IPS-15b (cell line): ENCODE data around the gene GALNT13.

Experiments
- H3K27me3 ChIP-seq: one replicate; pipeline ENCODE4 v1.6.1; 2013; ENCODE audit warnings: low read length; ENCODE audit not compliant: control insufficient read depth, insufficient read depth
- H3K36me3 ChIP-seq: one replicate; pipeline ENCODE4 v1.6.1; 2013; ENCODE audit warnings: low read length; ENCODE audit not compliant: control insufficient read depth, insufficient read depth
- H3K4me1 ChIP-seq: one replicate; pipeline ENCODE4 v1.6.1; 2013; ENCODE audit warnings: mild to moderate bottlenecking, low read length; ENCODE audit not compliant: control insufficient read depth, insufficient read depth
- H3K4me3 ChIP-seq: one replicate; pipeline ENCODE4 v1.5.1; 2013; ENCODE audit warnings: low read depth, low read length
- H3K9ac ChIP-seq: one replicate; pipeline ENCODE4 v1.6.1; 2013; ENCODE audit warnings: low read depth, mild to moderate bottlenecking, low read length
- H3K9me3 ChIP-seq: one replicate; pipeline ENCODE4 v1.6.1; 2013; ENCODE audit warnings: mild to moderate bottlenecking, low read length; ENCODE audit not compliant: control insufficient read depth, insufficient read depth

Gene GALNT13

DNA sequence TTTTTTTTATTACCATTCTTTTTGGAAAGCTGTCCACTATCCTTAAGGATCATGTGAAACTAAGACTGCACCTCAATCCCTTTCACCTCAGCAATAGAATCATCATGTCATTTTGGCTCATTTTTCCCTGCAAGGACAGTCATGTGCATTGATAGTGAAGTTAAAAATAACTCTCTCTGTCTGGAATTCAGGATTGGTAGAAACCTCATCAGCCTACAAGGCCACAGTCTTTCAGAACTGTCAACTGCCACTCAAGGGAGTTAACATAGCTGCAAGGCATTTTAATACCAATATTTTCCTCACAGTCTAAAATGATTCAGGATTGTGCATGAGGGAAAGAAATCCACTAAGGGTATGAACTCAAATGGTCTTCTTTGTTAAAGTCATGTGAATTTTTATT, 625.3 kb downstream of the GALNT13 start:
- Histone ChIP-seq H3K9me3 (no peaks in the 10 kb centered on the region), H3K36me3 (no peaks in the 10 kb centered on the region)

More for the DNA sequence above, 625.3 kb downstream of the GALNT13 start:
- H3K4me3 ChIP-seq, result no peak overlapping the region
- H3K4me1 ChIP-seq, result no peaks in the 10 kb centered on the region
- no peak overlapping the region for H3K9ac ChIP-seq
- no peaks in the 10 kb centered on the region for H3K27me3 ChIP-seq
